ENCODE measurements around the gene PTAFR.
A peak's percentile ranks its signal among the peaks of the same experiment; 100 is the strongest.

PTAFR gene

DNA sequence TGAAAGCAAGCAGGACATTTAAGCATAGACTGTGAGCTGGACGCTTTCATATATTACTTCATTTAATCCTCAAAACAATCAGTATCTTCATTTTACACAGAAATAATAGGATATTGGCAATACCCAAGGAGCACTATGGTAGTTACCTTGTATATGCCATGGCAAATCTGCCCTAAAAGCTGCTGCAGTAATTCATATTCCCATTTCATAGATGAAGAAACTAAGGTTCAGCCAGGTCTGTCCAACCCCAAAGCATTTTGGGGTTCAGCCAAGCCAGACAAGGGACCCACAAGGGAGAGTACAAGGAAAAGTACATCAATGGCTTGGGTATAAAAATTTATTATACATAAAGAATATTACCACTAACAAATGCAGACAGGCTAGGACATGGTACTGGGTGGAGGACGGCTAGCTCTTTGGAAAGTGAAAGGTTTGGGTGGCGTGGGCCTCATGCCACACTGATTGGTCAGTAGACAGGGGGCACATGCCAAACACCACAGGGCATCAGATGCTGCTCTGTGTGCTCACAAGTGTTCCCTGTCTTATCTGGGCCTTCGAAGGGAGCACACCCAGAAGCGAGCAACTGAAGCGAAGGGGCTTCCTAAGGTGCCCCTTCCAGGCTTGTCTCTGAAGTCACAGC, 23.9 kb upstream of the PTAFR start:
- Histone ChIP-seq H3K36me3 (peaks cover 71 to 78% (median 73%) of the 10 kb centered on the region in 3 donors), H3K4me3 (no peak overlapping the region), H3K4me1 (no peaks in the 10 kb centered on the region), H3K27me3 (no peaks in the 10 kb centered on the region), H3K9me3 (no peaks in the 10 kb centered on the region), H3K27ac (no peak overlapping the region)
- peak in 1 of 2 donors; percentile 20 for DNase-seq
- TF ChIP-seq, protein P1, sequence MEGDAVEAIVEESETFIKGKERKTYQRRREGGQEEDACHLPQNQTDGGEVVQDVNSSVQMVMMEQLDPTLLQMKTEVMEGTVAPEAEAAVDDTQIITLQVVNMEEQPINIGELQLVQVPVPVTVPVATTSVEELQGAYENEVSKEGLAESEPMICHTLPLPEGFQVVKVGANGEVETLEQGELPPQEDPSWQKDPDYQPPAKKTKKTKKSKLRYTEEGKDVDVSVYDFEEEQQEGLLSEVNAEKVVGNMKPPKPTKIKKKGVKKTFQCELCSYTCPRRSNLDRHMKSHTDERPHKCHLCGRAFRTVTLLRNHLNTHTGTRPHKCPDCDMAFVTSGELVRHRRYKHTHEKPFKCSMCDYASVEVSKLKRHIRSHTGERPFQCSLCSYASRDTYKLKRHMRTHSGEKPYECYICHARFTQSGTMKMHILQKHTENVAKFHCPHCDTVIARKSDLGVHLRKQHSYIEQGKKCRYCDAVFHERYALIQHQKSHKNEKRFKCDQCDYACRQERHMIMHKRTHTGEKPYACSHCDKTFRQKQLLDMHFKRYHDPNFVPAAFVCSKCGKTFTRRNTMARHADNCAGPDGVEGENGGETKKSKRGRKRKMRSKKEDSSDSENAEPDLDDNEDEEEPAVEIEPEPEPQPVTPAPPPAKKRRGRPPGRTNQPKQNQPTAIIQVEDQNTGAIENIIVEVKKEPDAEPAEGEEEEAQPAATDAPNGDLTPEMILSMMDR (IDR thresholded peaks at IDR 0.05): no peak
- intact Hi-C loops (cut with DNase I; ENCODE audit: low total_unique reads): no loop called here

DNA sequence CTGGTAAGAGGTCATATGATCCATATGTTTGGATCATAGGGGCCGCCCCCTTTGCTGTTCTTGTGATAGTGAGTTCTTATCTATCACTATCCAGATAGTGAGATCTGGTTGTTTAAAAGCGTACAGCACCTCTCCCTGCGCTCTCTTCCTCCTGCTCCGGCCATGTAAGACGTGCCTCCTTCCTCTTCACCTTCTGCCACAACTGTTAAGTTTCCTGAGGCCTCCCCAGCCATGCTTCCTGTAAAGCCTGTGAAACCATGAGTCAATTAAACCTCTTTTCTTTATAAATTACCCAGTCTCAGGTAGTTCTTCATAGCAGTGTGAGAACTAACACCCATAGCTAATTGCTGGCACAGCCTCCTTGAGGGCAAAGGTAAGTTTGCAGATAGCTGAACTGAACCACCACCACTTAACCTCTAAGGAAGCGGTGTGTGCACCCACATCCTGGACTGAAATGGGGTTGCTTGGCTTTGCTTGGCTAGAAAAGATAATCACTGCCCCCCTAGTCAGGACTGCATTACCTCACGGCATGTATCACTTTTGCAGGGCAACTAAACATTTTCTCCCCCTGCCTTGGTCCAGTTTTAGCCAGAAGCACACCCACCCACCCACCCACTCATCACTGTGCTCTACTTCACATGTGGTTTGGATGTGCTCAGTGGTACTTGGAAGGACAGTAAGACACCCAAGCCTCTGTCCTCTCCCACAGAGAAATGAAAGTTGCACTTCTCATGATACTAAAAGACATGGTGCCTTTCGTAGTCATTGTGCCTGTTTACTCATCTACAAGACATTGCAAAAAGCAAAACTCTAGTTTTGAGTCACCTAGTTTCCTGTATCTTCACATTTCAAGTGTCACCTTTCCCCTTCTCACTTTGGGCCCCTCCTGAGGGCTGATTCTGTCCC, 23.1 kb upstream of the PTAFR start:
- H3K9me3 ChIP-seq: no peaks in the 10 kb centered on the region
- H3K36me3 ChIP-seq: peaks cover 63 to 70% (median 65%) of the 10 kb centered on the region in 3 donors
- intact Hi-C loops (cut with DNase I; ENCODE audit: low total_unique reads): no loop called here
- H3K4me3 ChIP-seq: no peak overlapping the region
- no peaks in the 10 kb centered on the region for H3K27me3 ChIP-seq
- H3K27ac ChIP-seq: no peak overlapping the region
- H3K4me1 ChIP-seq: no peaks in the 10 kb centered on the region
- no peak for DNase-seq
- TF ChIP-seq, protein P1 (IDR thresholded peaks at IDR 0.05): no peak

DNA sequence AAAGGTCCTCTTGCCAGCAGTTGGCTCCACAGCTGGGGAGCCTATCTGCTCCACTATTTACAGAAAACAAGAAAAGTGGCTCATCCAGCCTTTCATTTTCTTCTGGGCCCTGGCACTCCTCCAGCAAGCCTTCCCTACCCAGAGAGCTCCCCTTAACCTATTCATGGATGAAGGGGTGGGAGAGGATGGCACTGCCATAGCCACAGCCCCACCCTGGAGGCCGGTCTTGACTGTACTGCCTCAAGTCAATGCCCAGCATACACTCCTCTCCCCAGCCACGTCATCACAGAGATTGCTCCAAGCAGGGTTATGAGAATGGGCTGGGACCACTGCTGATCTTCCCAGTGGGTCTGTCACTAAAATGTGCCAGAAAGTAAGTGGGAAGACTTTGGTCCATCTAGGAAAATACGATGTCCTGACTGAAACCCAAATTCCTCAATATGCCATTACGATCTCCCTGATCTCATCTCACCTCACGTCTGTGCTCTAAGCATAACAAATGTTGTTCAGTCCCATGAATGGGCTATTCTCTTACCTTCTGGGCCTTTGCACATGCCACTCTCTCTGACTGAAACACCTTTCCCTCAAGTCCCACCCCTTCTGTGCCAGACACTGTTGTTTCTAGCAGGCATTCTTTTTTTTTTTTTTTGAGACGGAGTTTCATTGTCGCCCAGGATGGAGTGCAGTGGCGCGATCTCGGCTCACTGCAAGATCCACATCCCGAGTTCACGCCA, 21.4 kb upstream of the PTAFR start:
- H3K27ac ChIP-seq: no peak overlapping the region
- intact Hi-C loops (cut with DNase I; ENCODE audit: low total_unique reads): no loop called here
- DNase-seq: peak in 1 of 2 donors; percentile 35
- H3K4me1 ChIP-seq: no peaks in the 10 kb centered on the region
- H3K4me3 ChIP-seq: no peak overlapping the region
- H3K9me3 ChIP-seq: no peaks in the 10 kb centered on the region
- H3K36me3 ChIP-seq: peaks cover 46 to 53% (median 48%) of the 10 kb centered on the region in 3 donors
- TF ChIP-seq, protein P1 (IDR thresholded peaks at IDR 0.05): no peak
- no peaks in the 10 kb centered on the region for H3K27me3 ChIP-seq

DNA sequence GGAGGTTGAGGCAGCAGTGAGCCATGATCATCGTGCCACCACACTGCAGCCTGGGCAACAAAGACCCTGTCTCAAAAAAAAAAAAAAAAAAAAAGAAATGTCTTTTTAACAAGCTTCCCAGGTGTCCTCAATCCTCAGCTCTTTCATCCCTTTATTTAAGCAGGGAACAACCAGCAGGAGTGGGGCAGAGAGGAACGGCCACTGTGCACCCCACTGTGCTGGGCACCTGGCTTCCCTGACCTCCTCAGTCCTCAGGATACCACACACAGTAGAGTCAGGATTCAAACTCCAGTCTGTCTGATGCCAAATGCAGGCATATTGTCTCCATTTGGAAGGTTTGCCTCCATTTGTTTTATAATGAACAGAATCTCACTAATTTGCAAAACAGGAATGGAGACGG, 19.8 kb upstream of the PTAFR start:
- no peak for DNase-seq
- no peaks in the 10 kb centered on the region for H3K4me1 ChIP-seq
- H3K36me3 ChIP-seq: peaks cover 32 to 37% (median 33%) of the 10 kb centered on the region in 3 donors
- H3K27ac ChIP-seq: no peak overlapping the region
- TF ChIP-seq, protein P1 (IDR thresholded peaks at IDR 0.05): no peak
- no peaks in the 10 kb centered on the region for H3K9me3 ChIP-seq
- H3K4me3 ChIP-seq: no peak overlapping the region
- H3K27me3 ChIP-seq: no peaks in the 10 kb centered on the region
- intact Hi-C loops (cut with DNase I; ENCODE audit: low total_unique reads): no loop called here

GRCh38 chr1:28195780-28196179, 19.3 kb upstream of the PTAFR start:
- DNase-seq: peak in 1 of 2 donors; percentile 12
- Histone ChIP-seq H3K4me1 (no peaks in the 10 kb centered on the region), H3K9me3 (no peaks in the 10 kb centered on the region), H3K27me3 (no peaks in the 10 kb centered on the region), H3K4me3 (no peak overlapping the region), H3K27ac (no peak overlapping the region), H3K36me3 (peaks cover 27 to 32% (median 27%) of the 10 kb centered on the region in 3 donors)
- TF ChIP-seq, protein P1 (IDR thresholded peaks at IDR 0.05): no peak
- intact Hi-C loops (cut with DNase I; ENCODE audit: low total_unique reads): no loop called here
